ENCODE measurements around the gene FANK1.

DNA sequence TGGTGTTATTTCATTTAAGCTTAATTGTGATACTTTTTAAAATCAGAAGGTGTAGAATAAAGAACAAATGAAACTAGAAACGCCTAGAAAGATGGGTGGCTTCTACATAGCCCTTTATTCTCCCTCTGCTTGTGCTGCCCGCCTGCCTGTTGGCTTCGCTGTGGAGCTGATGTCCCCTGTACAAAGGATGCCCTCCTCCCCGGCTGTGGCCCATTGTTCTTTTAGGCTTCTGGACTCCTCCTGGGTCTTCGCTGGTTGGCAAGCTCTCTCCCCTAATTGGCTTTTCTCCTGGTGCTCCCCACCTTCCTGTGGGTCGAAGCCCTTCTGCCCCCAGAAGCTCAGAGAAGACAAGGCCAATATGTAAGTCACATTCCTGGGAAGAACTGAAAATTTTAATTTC is 98.2 kb downstream of the FANK1 start:
- no peak for TF ChIP-seq EZH2 (IDR thresholded peaks at IDR 0.05; ENCODE audit: borderline replicate concordance, low read depth, low read length, poor library complexity, severe bottlenecking)
- TF ChIP-seq, protein P1, sequence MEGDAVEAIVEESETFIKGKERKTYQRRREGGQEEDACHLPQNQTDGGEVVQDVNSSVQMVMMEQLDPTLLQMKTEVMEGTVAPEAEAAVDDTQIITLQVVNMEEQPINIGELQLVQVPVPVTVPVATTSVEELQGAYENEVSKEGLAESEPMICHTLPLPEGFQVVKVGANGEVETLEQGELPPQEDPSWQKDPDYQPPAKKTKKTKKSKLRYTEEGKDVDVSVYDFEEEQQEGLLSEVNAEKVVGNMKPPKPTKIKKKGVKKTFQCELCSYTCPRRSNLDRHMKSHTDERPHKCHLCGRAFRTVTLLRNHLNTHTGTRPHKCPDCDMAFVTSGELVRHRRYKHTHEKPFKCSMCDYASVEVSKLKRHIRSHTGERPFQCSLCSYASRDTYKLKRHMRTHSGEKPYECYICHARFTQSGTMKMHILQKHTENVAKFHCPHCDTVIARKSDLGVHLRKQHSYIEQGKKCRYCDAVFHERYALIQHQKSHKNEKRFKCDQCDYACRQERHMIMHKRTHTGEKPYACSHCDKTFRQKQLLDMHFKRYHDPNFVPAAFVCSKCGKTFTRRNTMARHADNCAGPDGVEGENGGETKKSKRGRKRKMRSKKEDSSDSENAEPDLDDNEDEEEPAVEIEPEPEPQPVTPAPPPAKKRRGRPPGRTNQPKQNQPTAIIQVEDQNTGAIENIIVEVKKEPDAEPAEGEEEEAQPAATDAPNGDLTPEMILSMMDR (conservative IDR thresholded peaks at IDR 0.05; ENCODE audit: low read depth, low read length), result no peak
